ENCODE data around the gene DTYMK.

The DTYMK gene

DNA sequence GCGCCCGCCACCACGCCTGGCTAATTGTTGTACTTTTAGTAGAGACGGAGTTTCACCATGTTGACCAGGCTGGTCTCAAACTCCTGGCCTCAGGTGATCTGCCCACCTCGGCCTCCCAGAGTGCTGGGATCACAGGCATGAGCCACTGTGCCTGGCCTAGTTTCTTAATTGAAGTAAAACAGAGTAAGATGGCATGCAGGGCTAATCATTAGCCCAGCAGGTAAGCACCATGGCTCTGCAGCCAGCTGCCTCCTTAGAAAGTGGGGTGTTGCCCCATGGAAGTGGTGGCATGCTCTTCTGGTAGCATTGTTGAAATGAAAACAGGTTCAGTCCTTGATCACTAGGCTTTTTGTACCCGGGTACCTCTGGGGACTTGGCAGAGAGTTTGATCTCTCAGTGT, 36.7 kb downstream of the DTYMK start:
- Histone ChIP-seq H3K9me3 (ENCODE audit: control insufficient read depth, low read length) (no peaks in the 10 kb centered on the region), H3K4me1 (ENCODE audit: control insufficient read depth, insufficient read depth, low read length, poor library complexity, severe bottlenecking) (no peaks in the 10 kb centered on the region), H3K4me3 (ENCODE audit: insufficient read depth, low read depth, low read length, poor library complexity, severe bottlenecking) (no peak overlapping the region), H3K27me3 (replicated peaks; ENCODE audit: control insufficient read depth, insufficient read depth, low read length, poor library complexity, severe bottlenecking) (no peaks in the 10 kb centered on the region), H3K27ac (ENCODE audit: insufficient read depth, low read length, poor library complexity, severe bottlenecking) (no peak overlapping the region), H3K36me3 (ENCODE audit: control insufficient read depth, insufficient read depth, low read length) (peaks cover 40% of the 10 kb centered on the region)
- no peak for DNase-seq

DNA sequence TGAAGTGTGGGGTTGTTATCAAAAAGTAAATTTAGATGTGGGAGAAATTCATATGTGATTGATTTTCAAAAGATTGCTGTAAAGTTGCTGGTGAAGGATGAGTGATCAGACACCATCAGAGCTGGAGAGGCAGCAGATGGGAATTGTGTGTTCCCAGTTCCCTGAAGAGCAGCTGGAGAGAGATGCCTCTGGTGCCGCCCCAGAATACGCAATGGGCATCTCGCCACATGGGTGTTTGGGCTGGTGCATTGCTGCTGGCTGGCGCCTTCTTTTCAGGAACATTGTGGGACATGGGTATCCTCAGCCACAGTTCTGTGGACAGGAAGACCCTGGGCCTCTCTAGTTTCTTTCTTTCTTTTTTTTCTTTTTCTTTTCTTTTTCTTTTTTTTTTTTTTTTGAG, 37.2 kb downstream of the DTYMK start:
- no peak for DNase-seq
- no peak overlapping the region for H3K4me3 ChIP-seq (ENCODE audit: insufficient read depth, low read depth, low read length, poor library complexity, severe bottlenecking)
- H3K36me3 ChIP-seq (ENCODE audit: control insufficient read depth, insufficient read depth, low read length): peaks cover 35% of the 10 kb centered on the region
- H3K4me1 ChIP-seq (ENCODE audit: control insufficient read depth, insufficient read depth, low read length, poor library complexity, severe bottlenecking): no peaks in the 10 kb centered on the region
- no peaks in the 10 kb centered on the region for H3K27me3 ChIP-seq (replicated peaks; ENCODE audit: control insufficient read depth, insufficient read depth, low read length, poor library complexity, severe bottlenecking)
- no peak overlapping the region for H3K27ac ChIP-seq (ENCODE audit: insufficient read depth, low read length, poor library complexity, severe bottlenecking)
- H3K9me3 ChIP-seq (ENCODE audit: control insufficient read depth, low read length): no peaks in the 10 kb centered on the region

DNA sequence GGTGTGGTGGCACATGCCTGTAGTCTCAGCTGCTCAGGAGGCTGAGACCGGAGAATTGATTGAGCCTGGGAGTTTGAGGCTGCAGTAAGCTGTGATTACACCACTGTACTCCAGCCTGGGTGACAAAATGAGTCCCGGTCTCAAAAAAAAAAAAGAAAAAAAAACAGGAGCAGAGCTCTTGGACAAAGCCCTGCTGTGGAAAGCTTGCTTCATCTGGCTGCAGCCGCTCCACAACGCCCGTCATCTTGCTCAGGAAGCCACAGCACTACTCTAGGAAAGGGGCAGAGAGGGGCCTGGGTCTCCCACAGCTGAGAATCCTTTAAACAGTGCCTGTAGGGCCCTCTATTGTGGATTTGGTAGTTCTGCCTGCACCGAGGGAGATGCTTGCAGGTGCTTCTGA, 38.2 kb downstream of the DTYMK start:
- no peaks in the 10 kb centered on the region for H3K27me3 ChIP-seq (replicated peaks; ENCODE audit: control insufficient read depth, insufficient read depth, low read length, poor library complexity, severe bottlenecking)
- no peak overlapping the region for H3K4me3 ChIP-seq (ENCODE audit: insufficient read depth, low read depth, low read length, poor library complexity, severe bottlenecking)
- H3K9me3 ChIP-seq (ENCODE audit: control insufficient read depth, low read length): no peaks in the 10 kb centered on the region
- no peak overlapping the region for H3K27ac ChIP-seq (ENCODE audit: insufficient read depth, low read length, poor library complexity, severe bottlenecking)
- no peak for DNase-seq
- H3K4me1 ChIP-seq (ENCODE audit: control insufficient read depth, insufficient read depth, low read length, poor library complexity, severe bottlenecking): no peaks in the 10 kb centered on the region
- peaks cover 30% of the 10 kb centered on the region for H3K36me3 ChIP-seq (ENCODE audit: control insufficient read depth, insufficient read depth, low read length)

DNA sequence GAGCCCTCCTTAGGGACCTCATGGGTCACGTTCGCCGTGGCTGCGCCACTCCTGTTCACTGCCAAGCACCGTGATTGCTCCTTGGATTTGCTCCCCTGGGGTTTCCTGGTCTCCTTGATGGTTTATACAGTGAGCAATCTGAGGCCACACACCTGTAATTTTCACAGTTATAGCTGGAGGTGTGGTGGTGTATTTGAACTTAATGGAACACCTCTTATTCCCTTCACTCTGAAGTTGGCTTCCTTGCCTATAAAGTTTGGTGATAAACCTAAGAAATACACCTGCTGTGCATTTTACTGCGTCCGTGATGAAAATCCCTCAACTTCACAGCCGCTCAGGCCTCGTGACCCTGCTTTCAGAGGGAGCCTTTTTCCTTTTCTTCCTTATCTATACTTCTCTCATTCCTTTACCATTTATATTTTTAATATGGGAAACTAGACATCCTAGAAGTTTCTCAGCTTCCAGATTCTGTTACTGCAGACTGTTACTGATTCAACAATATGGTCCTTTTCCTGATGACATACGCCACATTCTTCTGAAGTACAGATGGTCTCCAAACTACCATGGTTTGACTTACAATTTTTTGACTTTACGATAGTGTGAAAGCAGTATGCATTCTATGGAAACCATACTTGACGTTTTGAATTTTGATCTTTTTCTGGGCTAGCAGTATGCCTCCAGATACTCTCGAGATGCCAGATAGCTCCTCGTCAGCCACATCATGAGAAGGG, 40.5 kb downstream of the DTYMK start:
- no peak overlapping the region for H3K4me3 ChIP-seq (ENCODE audit: insufficient read depth, low read depth, low read length, poor library complexity, severe bottlenecking)
- no peaks in the 10 kb centered on the region for H3K27me3 ChIP-seq (replicated peaks; ENCODE audit: control insufficient read depth, insufficient read depth, low read length, poor library complexity, severe bottlenecking)
- no peaks in the 10 kb centered on the region for H3K4me1 ChIP-seq (ENCODE audit: control insufficient read depth, insufficient read depth, low read length, poor library complexity, severe bottlenecking)
- peaks cover 7% of the 10 kb centered on the region for H3K36me3 ChIP-seq (ENCODE audit: control insufficient read depth, insufficient read depth, low read length)
- no peak for DNase-seq
- no peaks in the 10 kb centered on the region for H3K9me3 ChIP-seq (ENCODE audit: control insufficient read depth, low read length)
- no peak overlapping the region for H3K27ac ChIP-seq (ENCODE audit: insufficient read depth, low read length, poor library complexity, severe bottlenecking)

GRCh38 chr2:241645056-241645914, 41.3 kb downstream of the DTYMK start:
- no peak overlapping the region for H3K27ac ChIP-seq (ENCODE audit: insufficient read depth, low read length, poor library complexity, severe bottlenecking)
- H3K4me3 ChIP-seq (ENCODE audit: insufficient read depth, low read depth, low read length, poor library complexity, severe bottlenecking): no peak overlapping the region
- no peaks in the 10 kb centered on the region for H3K9me3 ChIP-seq (ENCODE audit: control insufficient read depth, low read length)
- H3K36me3 ChIP-seq (ENCODE audit: control insufficient read depth, insufficient read depth, low read length): no peaks in the 10 kb centered on the region
- no peaks in the 10 kb centered on the region for H3K27me3 ChIP-seq (replicated peaks; ENCODE audit: control insufficient read depth, insufficient read depth, low read length, poor library complexity, severe bottlenecking)
- no peaks in the 10 kb centered on the region for H3K4me1 ChIP-seq (ENCODE audit: control insufficient read depth, insufficient read depth, low read length, poor library complexity, severe bottlenecking)
- no peak for DNase-seq

GRCh38 chr2:241641631-241642030, 45.0 kb downstream of the DTYMK start:
- H3K36me3 ChIP-seq (ENCODE audit: control insufficient read depth, insufficient read depth, low read length): no peaks in the 10 kb centered on the region
- no peak for DNase-seq
- no peak overlapping the region for H3K4me3 ChIP-seq (ENCODE audit: insufficient read depth, low read depth, low read length, poor library complexity, severe bottlenecking)
- H3K27me3 ChIP-seq (replicated peaks; ENCODE audit: control insufficient read depth, insufficient read depth, low read length, poor library complexity, severe bottlenecking): no peaks in the 10 kb centered on the region
- H3K4me1 ChIP-seq (ENCODE audit: control insufficient read depth, insufficient read depth, low read length, poor library complexity, severe bottlenecking): peaks cover 14% of the 10 kb centered on the region
- H3K27ac ChIP-seq (ENCODE audit: insufficient read depth, low read length, poor library complexity, severe bottlenecking): no peak overlapping the region
- no peaks in the 10 kb centered on the region for H3K9me3 ChIP-seq (ENCODE audit: control insufficient read depth, low read length)

- Histone ChIP-seq H3K4me3 (ENCODE audit: insufficient read depth, low read depth, low read length, poor library complexity, severe bottlenecking) (no peak overlapping the region), H3K36me3 (ENCODE audit: control insufficient read depth, insufficient read depth, low read length) (no peaks in the 10 kb centered on the region), H3K27me3 (replicated peaks; ENCODE audit: control insufficient read depth, insufficient read depth, low read length, poor library complexity, severe bottlenecking) (no peaks in the 10 kb centered on the region), H3K9me3 (ENCODE audit: control insufficient read depth, low read length) (no peaks in the 10 kb centered on the region), H3K4me1 (ENCODE audit: control insufficient read depth, insufficient read depth, low read length, poor library complexity, severe bottlenecking) (peaks cover 21% of the 10 kb centered on the region), H3K27ac (ENCODE audit: insufficient read depth, low read length, poor library complexity, severe bottlenecking) (no peak overlapping the region)
- no peak for DNase-seq
Observed at GRCh38 chr2:241640165-241640795, 46.3 kb downstream of the DTYMK start.

GRCh38 chr2:241639385-241639784, 47.2 kb downstream of the DTYMK start:
- peaks cover 21% of the 10 kb centered on the region for H3K4me1 ChIP-seq (ENCODE audit: control insufficient read depth, insufficient read depth, low read length, poor library complexity, severe bottlenecking)
- no peak overlapping the region for H3K4me3 ChIP-seq (ENCODE audit: insufficient read depth, low read depth, low read length, poor library complexity, severe bottlenecking)

GRCh38 chr2:241638940-241639339, 47.7 kb downstream of the DTYMK start:
- H3K4me3 ChIP-seq (ENCODE audit: insufficient read depth, low read depth, low read length, poor library complexity, severe bottlenecking): no peak overlapping the region
- no peaks in the 10 kb centered on the region for H3K36me3 ChIP-seq (ENCODE audit: control insufficient read depth, insufficient read depth, low read length)
- no peak for DNase-seq
- H3K27me3 ChIP-seq (replicated peaks; ENCODE audit: control insufficient read depth, insufficient read depth, low read length, poor library complexity, severe bottlenecking): no peaks in the 10 kb centered on the region
- H3K4me1 ChIP-seq (ENCODE audit: control insufficient read depth, insufficient read depth, low read length, poor library complexity, severe bottlenecking): peaks cover 21% of the 10 kb centered on the region
- H3K27ac ChIP-seq (ENCODE audit: insufficient read depth, low read length, poor library complexity, severe bottlenecking): no peak overlapping the region
- H3K9me3 ChIP-seq (ENCODE audit: control insufficient read depth, low read length): no peaks in the 10 kb centered on the region

More at GRCh38 chr2:241639385-241639784, 47.2 kb downstream of the DTYMK start:
- no peak for DNase-seq
- Histone ChIP-seq H3K36me3 (ENCODE audit: control insufficient read depth, insufficient read depth, low read length) (no peaks in the 10 kb centered on the region), H3K27ac (ENCODE audit: insufficient read depth, low read length, poor library complexity, severe bottlenecking) (no peak overlapping the region), H3K9me3 (ENCODE audit: control insufficient read depth, low read length) (no peaks in the 10 kb centered on the region), H3K27me3 (replicated peaks; ENCODE audit: control insufficient read depth, insufficient read depth, low read length, poor library complexity, severe bottlenecking) (no peaks in the 10 kb centered on the region)
